Stimulated activated CD8-positive, alpha-beta memory T cell treated with anti-CD3 and anti-CD28 coated beads, Interleukin-15, amount 100 ng/mL, for 24 hours (primary cell): ENCODE data around the gene ODC1.

Experiments
- DNase-seq: peaks from one replicate; pipeline ENCODE4 v3.0.0-alpha.2; 2020; ENCODE audit warnings: low read depth

Gene ODC1

GRCh38 chr2:10414591-10414990, 33.5 kb downstream of the ODC1 start:
- no peak for DNase-seq

DNA sequence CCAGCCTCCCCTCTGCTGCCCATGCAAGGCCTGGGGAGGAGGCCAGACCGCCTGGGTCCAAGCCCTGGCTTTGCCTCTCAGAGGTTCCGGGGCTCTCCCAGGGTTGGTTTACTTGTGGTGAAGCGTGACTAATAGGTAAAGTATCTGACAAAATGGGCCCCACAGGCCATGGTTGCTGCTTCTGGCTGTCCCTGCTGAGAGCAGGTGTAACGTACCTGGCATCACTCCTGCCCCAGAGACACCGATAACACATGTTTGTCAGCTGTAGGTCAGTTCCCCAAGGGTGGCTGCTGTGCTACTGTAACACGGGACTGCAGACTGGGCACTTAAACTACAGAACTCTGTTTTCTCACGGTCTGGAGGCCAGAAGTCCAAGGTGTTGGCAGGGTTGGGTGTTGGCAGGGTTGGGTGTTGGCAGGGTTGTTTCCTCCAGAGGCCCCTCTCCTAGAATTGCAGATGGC, 34.1 kb downstream of the ODC1 start:
- DNase-seq = no peak

DNA sequence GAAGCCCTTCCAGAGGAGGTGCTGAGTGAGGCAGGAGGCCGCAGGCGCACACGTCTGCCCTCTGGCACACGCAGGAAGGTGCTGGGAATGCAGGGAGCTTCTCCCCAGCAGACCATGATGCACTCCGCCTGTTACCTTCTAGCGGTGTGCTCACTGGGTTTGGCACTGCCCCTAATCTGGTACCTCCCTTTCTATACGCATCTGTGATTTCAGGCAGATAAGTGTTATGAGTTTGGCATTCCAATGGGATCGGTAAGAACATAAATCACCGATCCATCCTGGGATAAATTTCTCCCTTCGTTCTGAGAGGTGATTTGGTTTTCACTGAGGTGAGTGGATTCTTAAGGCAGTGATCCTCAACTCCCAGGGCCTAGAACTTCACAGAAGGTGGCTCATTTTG, 34.6 kb downstream of the ODC1 start:
- DNase-seq = no peak

- no peak for DNase-seq
Measured at GRCh38 chr2:10412380-10412779, 35.7 kb downstream of the ODC1 start.

GRCh38 chr2:10411557-10411956, 36.6 kb downstream of the ODC1 start:
- DNase-seq = no peak

DNA sequence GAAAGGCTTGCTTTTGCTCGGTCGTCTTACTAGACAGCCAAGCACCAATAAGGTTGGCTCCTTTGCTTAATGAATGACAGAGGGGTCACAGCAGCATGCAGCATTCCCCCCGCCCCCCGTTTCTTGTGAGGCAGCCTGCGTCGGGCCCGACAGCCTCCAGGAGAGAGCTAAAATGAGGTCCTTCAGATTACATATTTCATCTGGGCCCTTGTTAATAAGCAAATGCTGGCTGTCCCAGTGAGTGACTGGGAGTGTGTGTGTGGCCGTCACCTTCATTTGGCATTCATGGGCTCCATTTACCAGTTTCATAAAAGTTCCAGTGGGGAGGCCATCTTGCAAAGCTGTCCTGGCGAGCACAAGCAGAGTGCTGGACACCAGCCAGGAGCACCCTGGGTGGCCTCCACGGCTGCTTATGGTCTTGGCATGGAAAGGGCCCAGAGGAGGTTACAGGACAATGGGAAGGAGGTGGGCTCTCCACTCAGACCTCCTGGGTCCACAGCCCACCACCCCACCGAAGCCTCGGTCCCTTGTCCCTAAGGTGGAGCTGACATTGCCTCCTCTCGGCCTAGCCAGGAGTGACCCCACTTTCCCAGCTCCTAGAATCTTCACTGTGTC, 37.2 kb downstream of the ODC1 start:
- DNase-seq = no peak

- DNase-seq = no peak
Measured at GRCh38 chr2:10410001-10410822, 37.9 kb downstream of the ODC1 start.

DNA sequence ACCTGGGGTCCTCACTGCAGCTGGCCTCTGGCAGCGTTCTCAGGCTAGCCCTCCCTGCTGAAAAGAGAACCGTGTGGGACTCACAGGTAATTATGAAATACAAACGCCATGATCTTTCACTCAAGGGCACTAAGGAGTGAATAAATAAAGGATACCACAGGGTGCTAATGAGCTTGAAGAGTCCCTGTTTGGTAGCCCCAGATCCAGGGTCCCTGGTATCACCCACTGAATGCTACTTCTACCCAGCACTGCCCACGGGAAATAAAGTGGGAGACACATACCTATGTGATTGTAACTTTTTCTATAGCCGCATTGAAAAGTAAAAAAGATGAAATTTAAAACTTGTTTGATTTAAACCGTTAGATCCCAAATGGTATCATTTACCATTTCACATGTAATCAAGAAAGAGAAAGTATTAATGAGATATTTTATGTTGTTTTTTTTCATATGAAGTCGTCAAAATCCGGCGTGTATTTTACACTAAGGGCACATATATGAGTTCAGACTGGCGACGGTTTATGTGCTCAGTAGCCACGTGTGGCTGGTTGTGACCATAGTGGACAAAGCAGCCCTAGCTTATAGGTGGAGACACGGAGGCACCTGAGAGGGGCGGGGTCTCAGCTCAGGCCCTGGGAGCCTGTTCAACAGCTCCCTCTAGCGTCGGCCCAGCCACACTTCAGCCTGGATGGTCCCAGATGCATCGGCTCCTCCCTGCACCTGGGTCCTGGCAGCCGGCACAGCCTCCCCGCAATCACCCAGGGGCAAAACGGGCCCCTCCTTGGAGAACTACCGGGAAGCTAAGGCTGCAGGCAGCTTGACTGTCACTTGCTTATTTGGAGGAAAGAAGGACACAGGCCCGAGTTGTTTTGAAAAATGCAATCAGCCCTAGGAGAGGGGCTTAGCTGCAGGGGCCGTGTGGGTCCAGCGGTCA, 39.2 kb downstream of the ODC1 start:
- DNase-seq = peak; percentile 58

GRCh38 chr2:10407841-10408648, 40.1 kb downstream of the ODC1 start:
- peak; percentile 27 for DNase-seq

DNA sequence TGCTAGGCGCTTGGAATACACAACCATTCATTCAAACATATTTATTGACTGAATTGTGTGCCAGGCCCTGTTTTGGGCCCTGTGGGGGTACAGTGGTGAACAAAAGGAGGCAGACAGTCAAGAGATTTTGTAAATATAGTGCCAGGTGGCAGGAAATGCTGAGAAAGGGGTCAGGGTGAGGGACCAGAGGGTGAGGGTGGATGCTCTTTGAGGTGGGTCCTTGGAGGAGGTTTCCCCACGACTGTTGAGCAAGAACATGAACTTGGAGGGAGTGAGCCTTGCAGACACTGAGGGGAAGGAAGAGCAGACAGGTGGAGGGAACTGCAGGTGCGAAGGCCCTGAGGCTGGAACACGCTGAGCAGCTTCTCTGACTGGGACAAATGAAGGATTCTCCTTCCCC, 40.7 kb downstream of the ODC1 start:
- no peak for DNase-seq

DNA sequence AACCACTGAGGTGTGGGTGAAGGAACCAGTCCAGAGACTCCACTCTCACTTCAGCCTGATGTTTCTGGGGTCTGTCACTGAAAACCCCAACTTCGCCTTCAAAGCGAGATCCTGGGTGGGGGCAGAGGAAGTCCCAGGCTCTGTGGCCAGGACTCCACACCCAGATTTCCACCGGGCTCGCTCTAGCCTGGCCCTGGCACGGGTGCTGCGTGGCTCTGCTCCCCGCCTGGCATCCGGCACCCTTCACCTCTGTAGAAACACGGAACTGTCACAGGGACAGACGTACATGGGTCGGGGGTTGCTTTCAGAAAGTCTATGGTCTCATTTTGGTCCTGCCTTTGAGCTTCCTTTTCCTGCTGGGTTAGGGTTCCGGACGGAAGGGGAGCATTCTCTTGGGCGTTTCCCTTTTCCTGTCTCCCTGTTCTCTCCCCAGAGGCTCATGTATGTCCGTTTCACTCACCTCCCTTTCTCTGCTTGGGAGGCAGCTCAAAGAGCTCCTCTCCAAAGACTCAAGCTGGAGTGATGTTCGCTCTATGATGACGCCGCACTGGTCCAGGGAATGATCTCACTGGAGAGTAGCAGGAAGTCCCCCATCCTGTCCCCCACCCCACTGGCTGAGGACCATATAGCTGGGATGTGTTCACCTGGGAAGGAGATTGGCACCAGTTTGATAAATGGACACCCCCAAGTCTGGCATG, 41.5 kb downstream of the ODC1 start:
- DNase-seq = no peak

- no peak for DNase-seq
Measured at GRCh38 chr2:10406016-10406415, 42.1 kb downstream of the ODC1 start.

- no peak for DNase-seq
Measured at GRCh38 chr2:10405448-10405847, 42.7 kb downstream of the ODC1 start.

GRCh38 chr2:10404324-10405143, 43.6 kb downstream of the ODC1 start:
- no peak for DNase-seq

GRCh38 chr2:10402653-10403215, 45.4 kb downstream of the ODC1 start:
- DNase-seq = no peak

DNA sequence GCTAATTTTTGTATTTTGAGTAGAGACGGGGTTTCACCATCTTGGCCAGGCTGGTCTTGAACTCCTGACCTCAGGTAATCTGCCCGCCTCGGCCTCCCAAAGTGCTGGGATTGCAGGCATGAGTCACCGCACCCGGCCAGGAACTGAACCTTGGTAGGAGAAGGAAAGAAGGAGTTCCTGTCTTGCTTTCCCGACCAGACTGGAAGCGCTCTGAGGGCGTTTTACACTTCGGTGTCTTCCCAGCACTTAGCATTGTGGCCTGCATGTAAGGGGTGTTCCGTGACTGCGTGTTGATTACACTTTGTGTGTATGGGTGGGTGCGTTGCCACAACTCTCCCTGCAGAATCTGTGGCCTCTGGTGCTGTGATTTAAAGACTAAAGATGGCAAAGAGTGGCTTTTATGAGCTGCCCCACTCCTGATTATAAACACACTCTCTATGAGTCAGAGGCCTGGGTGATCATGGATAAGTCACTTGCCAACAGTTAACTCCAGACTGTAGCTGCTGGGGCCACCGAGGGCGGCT, 46.0 kb downstream of the ODC1 start:
- DNase-seq = no peak

DNA sequence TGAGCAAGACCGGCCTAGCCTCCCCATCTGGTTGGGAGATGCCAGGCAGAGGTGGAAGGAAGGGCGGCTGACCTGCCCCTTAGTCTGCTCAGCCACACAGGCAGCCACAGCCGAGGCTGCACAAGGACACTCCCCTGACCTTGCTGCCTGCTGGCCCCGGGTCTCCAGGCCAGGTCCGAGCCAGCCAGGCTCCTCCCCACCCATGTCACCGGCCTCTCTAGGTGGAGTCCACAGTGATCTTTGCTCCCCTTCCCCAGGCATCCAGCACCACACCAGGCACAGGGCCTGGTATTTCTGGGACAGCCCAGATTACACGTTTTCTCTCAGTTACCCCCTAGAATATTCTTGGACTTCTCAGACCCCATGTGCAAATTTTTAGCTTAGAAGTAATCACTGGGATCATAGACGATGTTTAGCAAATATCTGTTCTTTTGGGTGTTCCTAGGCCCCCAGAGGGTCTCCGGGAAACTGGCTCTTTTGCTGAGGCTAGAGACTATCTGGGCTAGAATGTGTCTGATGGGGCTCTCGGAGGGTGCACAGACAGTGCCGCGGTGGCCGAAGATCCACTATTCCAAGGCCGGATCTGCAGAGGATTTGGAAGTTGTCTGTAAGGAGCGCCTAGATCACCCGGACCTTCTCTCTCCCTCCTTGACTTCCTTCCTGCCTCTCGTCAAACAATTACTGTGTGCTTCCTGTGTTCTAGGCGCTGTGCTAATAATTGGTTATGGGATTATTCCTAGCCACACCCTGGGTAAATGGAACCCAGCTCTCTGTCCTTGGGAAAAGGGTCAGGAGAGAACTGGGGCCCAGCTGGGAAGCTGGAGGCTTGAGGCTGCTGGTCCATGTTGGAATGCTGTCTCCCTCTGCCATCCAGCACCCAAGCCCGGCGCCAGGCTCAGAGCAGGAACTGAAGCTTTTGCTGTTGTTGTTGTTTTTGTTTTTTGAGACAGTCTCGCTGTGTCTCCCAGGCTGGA, 46.9 kb downstream of the ODC1 start:
- no peak for DNase-seq

GRCh38 chr2:10400568-10400977, 47.6 kb downstream of the ODC1 start:
- no peak for DNase-seq
